H1 (cell line): ENCODE data around the gene RAB38. TPM values are rescaled to one million over a fixed set of nuclear protein-coding genes. Genes with fewer than 3 reads are reported as not detected.

Experiments used
- ATF2 ChIP-seq: IDR thresholded peaks from 2 replicates; pipeline ENCODE4 v1.6.1; 2012; ENCODE audit warnings: low read length, inconsistent platforms
- polyA plus RNA-seq, 7 experiments: library from polyadenylated mRNA; depleted of rRNA in 3 of 7; stranded (reverse) in 5 of 7; unstranded in 2 of 7; fragments of >200 nt in 5 of 7; fragments of 200-250 nt in 2 of 7; gene quantifications; 1 replicate in 5 of 7; 2 replicates in 1 of 7; 4 replicates in 1 of 7; pipeline versions ENCODE4 v1.2.1 to v1.2.3, GENCODE V29; 2011 to 2013; ENCODE audit warnings: missing spikeins in 2 of 7, mixed read lengths in 2 of 7
- total RNA-seq: library from RNA; stranded (reverse); fragmentation: NEBNext Ultra II Directional; extraction: Animal tissue kit (Norgen Biotek cat#: 25700); gene quantifications from 2 replicates; pipeline ENCODE4 v1.2.1, GENCODE V29; 2021

Gene RAB38
- total and polyA plus RNA-seq, 2 of the 8 experiments (the other 6 are each of a cell fraction or from before 2014, with no cell fraction given): 15.4 to 16.5 TPM

DNA sequence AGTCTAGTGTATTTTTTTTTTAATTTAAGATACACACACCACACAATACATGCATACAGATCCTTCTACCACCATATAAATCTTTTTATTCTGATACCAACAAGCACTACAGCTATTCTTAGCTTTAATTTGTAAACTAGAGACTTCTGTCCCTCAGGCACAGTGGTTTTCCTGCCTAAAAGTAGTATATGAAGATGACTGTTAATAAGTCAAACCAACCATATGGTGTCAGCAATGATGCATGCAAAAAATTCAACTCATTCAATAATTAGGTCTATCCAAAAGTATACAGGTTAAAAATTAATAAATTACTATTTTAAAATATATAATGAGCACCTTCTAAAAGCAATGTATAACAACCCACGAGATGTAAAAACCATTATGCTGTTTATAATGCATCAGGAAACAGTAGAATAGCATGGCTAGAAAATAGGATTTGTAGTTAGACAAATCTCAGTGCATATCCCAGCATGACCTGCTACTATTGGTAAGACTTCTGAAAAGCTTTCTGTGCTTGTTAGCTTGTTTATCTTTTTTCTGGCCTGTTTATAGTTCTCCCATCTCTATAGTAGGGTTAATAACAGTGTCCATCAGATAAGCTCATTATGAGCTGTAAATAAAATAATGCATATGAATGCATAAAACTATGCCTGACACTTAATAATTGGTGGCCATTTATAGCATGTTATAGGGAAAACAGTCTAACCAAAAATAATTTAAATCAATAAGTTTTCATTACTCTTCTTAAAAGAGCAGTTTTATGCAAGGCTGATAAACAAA, 10.2 kb downstream of the RAB38 start (continued):
- no peak for TF ChIP-seq ATF2
